DMS153 (cell line): ENCODE measurements around the gene TSPEAR.

Source experiments
- DNase-seq: peaks from one replicate; lab custom pipeline; 2025; lab: John Stamatoyannopoulos, UW

TSPEAR gene

GRCh38 chr21:44527983-44528633, 183.3 kb downstream of the TSPEAR start:
- no peak for DNase-seq

- no peak for DNase-seq
Measured at GRCh38 chr21:44527156-44527982, 184.0 kb downstream of the TSPEAR start.

GRCh38 chr21:44526096-44526997, 185.0 kb downstream of the TSPEAR start:
- no peak for DNase-seq

- DNase-seq: no peak
Measured at GRCh38 chr21:44525391-44526095, 185.8 kb downstream of the TSPEAR start.

GRCh38 chr21:44524414-44525371, 186.7 kb downstream of the TSPEAR start:
- DNase-seq: no peak

- DNase-seq: no peak
Measured at GRCh38 chr21:44523567-44524413, 187.6 kb downstream of the TSPEAR start.

- DNase-seq: no peak
Measured at GRCh38 chr21:44522753-44523204, 188.6 kb downstream of the TSPEAR start.

- no peak for DNase-seq
Measured at GRCh38 chr21:44521928-44522752, 189.2 kb downstream of the TSPEAR start.

- DNase-seq: no peak
Measured at GRCh38 chr21:44521301-44521927, 190.0 kb downstream of the TSPEAR start.

GRCh38 chr21:44520326-44521300, 190.8 kb downstream of the TSPEAR start:
- no peak for DNase-seq

- no peak for DNase-seq
Measured at GRCh38 chr21:44519346-44520325, 191.7 kb downstream of the TSPEAR start.

- no peak for DNase-seq
Measured at GRCh38 chr21:44518686-44519085, 192.7 kb downstream of the TSPEAR start.

GRCh38 chr21:44517175-44517899, 194.0 kb downstream of the TSPEAR start:
- no peak for DNase-seq

GRCh38 chr21:44516828-44517174, 194.6 kb downstream of the TSPEAR start:
- DNase-seq: no peak

- no peak for DNase-seq
Measured at GRCh38 chr21:44516342-44516741, 195.0 kb downstream of the TSPEAR start.
